Measurements from ENCODE around the gene NUDT1.

The NUDT1 gene

GRCh38 chr7:2231992-2232765, 9.8 kb upstream of the NUDT1 start:
- no CpG with 5 or more reads among the region's 46 CpGs for WGBS (ENCODE audit: extremely low coverage, insufficient coverage, insufficient read length)
- Histone ChIP-seq H3K18ac (ENCODE audit: low read length) (peak overlapping the region; percentile 57), H3K9ac (ENCODE audit: low read length) (peak overlapping the region; percentile 91), H3K79me1 (ENCODE audit: low read length) (peaks cover 13% of the 10 kb centered on the region), H2AFZ (ENCODE audit: insufficient read depth, low read length, poor library complexity) (peak overlapping the region; percentile 97), H3K4ac (ENCODE audit: low read depth, low read length) (peak overlapping the region; percentile 60), H3K27me3 (ENCODE audit: insufficient read depth, low read length) (no peaks in the 10 kb centered on the region), H3K14ac (ENCODE audit: low read length) (peak overlapping the region; percentile 28), H2BK12ac (ENCODE audit: low read length) (no peak overlapping the region), H3K4me3 (ENCODE audit: low read depth, low read length) (peak overlapping the region; percentile 94), H3K23ac (ENCODE audit: low read length) (no peak overlapping the region), H2BK5ac (ENCODE audit: low read depth, low read length, poor library complexity) (no peak overlapping the region), H3K4me1 (ENCODE audit: control insufficient read depth in 1 of 2, insufficient read depth in 2 of 2, low read length in 2 of 2) (peaks cover 0 to 6% of the 10 kb centered on the region in 2 experiments), H3K79me2 (ENCODE audit: control insufficient read depth, insufficient read depth, low read length, poor library complexity) (peaks cover 6% of the 10 kb centered on the region), H3K4me2 (ENCODE audit: low read length) (peak overlapping the region; percentile 74), H3K9me3 (ENCODE audit: insufficient read depth, low read depth, low read length) (no peaks in the 10 kb centered on the region), H3K27ac (ENCODE audit: low read depth, low read length) (no peak overlapping the region), H2BK120ac (ENCODE audit: insufficient read depth, low read length, poor library complexity) (peak overlapping the region; percentile 52), H4K8ac (ENCODE audit: low read depth, low read length) (peak overlapping the region; percentile 93), H3K36me3 (ENCODE audit: control insufficient read depth in 1 of 2, insufficient read depth in 2 of 2, low read length in 2 of 2) (peaks cover 41 to 45% of the 10 kb centered on the region in 2 experiments), H4K12ac (ENCODE audit: low read depth, low read length) (no peak overlapping the region), H4K91ac (ENCODE audit: low read depth, low read length) (peak overlapping the region; percentile 48), H2AK5ac (ENCODE audit: low read length) (peak overlapping the region; percentile 57)
- DNase-seq, result peak in 1 of 2 donors; percentile 21

- DNase-seq, result peak; percentile 84 to 97
- peaks cover 6% of the 10 kb centered on the region for H3K79me2 ChIP-seq (ENCODE audit: control insufficient read depth, insufficient read depth, low read length, poor library complexity)
- peaks cover 0 to 6% of the 10 kb centered on the region in 2 experiments for H3K4me1 ChIP-seq (ENCODE audit: control insufficient read depth in 1 of 2, insufficient read depth in 2 of 2, low read length in 2 of 2)
- H3K14ac ChIP-seq (ENCODE audit: low read length), result peak within 1 kb of the TSS; percentile 92
- peak within 1 kb of the TSS; percentile 96 for H4K12ac ChIP-seq (ENCODE audit: low read depth, low read length)
- H3K9me3 ChIP-seq (ENCODE audit: insufficient read depth, low read depth, low read length), result no peaks in the 10 kb centered on the region
- WGBS (ENCODE audit: extremely low coverage, insufficient coverage, insufficient read length), result no CpG with 5 or more reads among the region's 63 CpGs
- peak within 1 kb of the TSS; percentile 89 for H2BK120ac ChIP-seq (ENCODE audit: insufficient read depth, low read length, poor library complexity)
- peak within 1 kb of the TSS; percentile 85 for H3K18ac ChIP-seq (ENCODE audit: low read length)
- H3K4me2 ChIP-seq (ENCODE audit: low read length), result peak within 1 kb of the TSS; percentile 98
- no peaks in the 10 kb centered on the region for H3K27me3 ChIP-seq (ENCODE audit: insufficient read depth, low read length)
- peaks cover 38 to 44% of the 10 kb centered on the region in 2 experiments for H3K36me3 ChIP-seq (ENCODE audit: control insufficient read depth in 1 of 2, insufficient read depth in 2 of 2, low read length in 2 of 2)
- peak within 1 kb of the TSS; percentile 93 for H4K8ac ChIP-seq (ENCODE audit: low read depth, low read length)
- peak within 1 kb of the TSS; percentile 91 for H3K9ac ChIP-seq (ENCODE audit: low read length)
- H2BK12ac ChIP-seq (ENCODE audit: low read length), result no peak within 1 kb of the TSS
- peaks cover 13% of the 10 kb centered on the region for H3K79me1 ChIP-seq (ENCODE audit: low read length)
- H3K23ac ChIP-seq (ENCODE audit: low read length), result no peak within 1 kb of the TSS
- peak within 1 kb of the TSS; percentile 57 for H2AK5ac ChIP-seq (ENCODE audit: low read length)
- peak within 1 kb of the TSS; percentile 27 for H3K27ac ChIP-seq (ENCODE audit: low read depth, low read length)
- peak within 1 kb of the TSS; percentile 97 for H2AFZ ChIP-seq (ENCODE audit: insufficient read depth, low read length, poor library complexity)
- peak within 1 kb of the TSS; percentile 68 for H3K4ac ChIP-seq (ENCODE audit: low read depth, low read length)
- peak within 1 kb of the TSS; percentile 84 for H4K91ac ChIP-seq (ENCODE audit: low read depth, low read length)
- peak within 1 kb of the TSS; percentile 54 for H2BK5ac ChIP-seq (ENCODE audit: low read depth, low read length, poor library complexity)
- peak within 1 kb of the TSS; percentile 94 for H3K4me3 ChIP-seq (ENCODE audit: low read depth, low read length)
These were observed 9.1 kb upstream of the NUDT1 start, which contains the start of gene MAD1L1 for GRCh38 chr7:2232766-2233520. Gene MAD1L1, minus strand, starts transcription at chr7:2232945. Its CDS starts 2,812 bp downstream, at chr7:2230133.

- no peak overlapping the region for H3K4me3 ChIP-seq (ENCODE audit: low read depth, low read length)
- H3K36me3 ChIP-seq (ENCODE audit: control insufficient read depth in 1 of 2, insufficient read depth in 2 of 2, low read length in 2 of 2), result peaks cover 41 to 46% of the 10 kb centered on the region in 2 experiments
- H4K8ac ChIP-seq (ENCODE audit: low read depth, low read length), result no peak overlapping the region
- peaks cover 13% of the 10 kb centered on the region for H3K79me1 ChIP-seq (ENCODE audit: low read length)
- no peak overlapping the region for H2BK5ac ChIP-seq (ENCODE audit: low read depth, low read length, poor library complexity)
- H3K9ac ChIP-seq (ENCODE audit: low read length), result no peak overlapping the region
- no peak overlapping the region for H3K23ac ChIP-seq (ENCODE audit: low read length)
- no peak overlapping the region for H3K14ac ChIP-seq (ENCODE audit: low read length)
- no peak overlapping the region for H4K91ac ChIP-seq (ENCODE audit: low read depth, low read length)
- WGBS (ENCODE audit: extremely low coverage, insufficient coverage, insufficient read length), result no CpG with 5 or more reads among the region's 3 CpGs
- no peak overlapping the region for H2AK5ac ChIP-seq (ENCODE audit: low read length)
- no peak overlapping the region for H2AFZ ChIP-seq (ENCODE audit: insufficient read depth, low read length, poor library complexity)
- no peaks in the 10 kb centered on the region for H3K27me3 ChIP-seq (ENCODE audit: insufficient read depth, low read length)
- H4K12ac ChIP-seq (ENCODE audit: low read depth, low read length), result no peak overlapping the region
- H3K18ac ChIP-seq (ENCODE audit: low read length), result no peak overlapping the region
- peaks cover 0 to 6% of the 10 kb centered on the region in 2 experiments for H3K4me1 ChIP-seq (ENCODE audit: control insufficient read depth in 1 of 2, insufficient read depth in 2 of 2, low read length in 2 of 2)
- no peak overlapping the region for H2BK120ac ChIP-seq (ENCODE audit: insufficient read depth, low read length, poor library complexity)
- no peak for DNase-seq
- H3K27ac ChIP-seq (ENCODE audit: low read depth, low read length), result no peak overlapping the region
- H3K9me3 ChIP-seq (ENCODE audit: insufficient read depth, low read depth, low read length), result no peaks in the 10 kb centered on the region
- H2BK12ac ChIP-seq (ENCODE audit: low read length), result no peak overlapping the region
- peaks cover 6% of the 10 kb centered on the region for H3K79me2 ChIP-seq (ENCODE audit: control insufficient read depth, insufficient read depth, low read length, poor library complexity)
- H3K4me2 ChIP-seq (ENCODE audit: low read length), result no peak overlapping the region
- no peak overlapping the region for H3K4ac ChIP-seq (ENCODE audit: low read depth, low read length)
These were observed 8.1 kb upstream of the NUDT1 start for GRCh38 chr7:2233926-2234325.

GRCh38 chr7:2237109-2237602, 4.9 kb upstream of the NUDT1 start:
- H3K4me2 ChIP-seq (ENCODE audit: low read length), result no peak overlapping the region
- peaks cover 11% of the 10 kb centered on the region for H3K79me2 ChIP-seq (ENCODE audit: control insufficient read depth, insufficient read depth, low read length, poor library complexity)
- H3K27ac ChIP-seq (ENCODE audit: low read depth, low read length), result peak overlapping the region; percentile 3
- peak; percentile 28 to 47 for DNase-seq
- H3K79me1 ChIP-seq (ENCODE audit: low read length), result peaks cover 19% of the 10 kb centered on the region
- no peak overlapping the region for H2AK5ac ChIP-seq (ENCODE audit: low read length)
- peaks cover 36 to 39% of the 10 kb centered on the region in 2 experiments for H3K36me3 ChIP-seq (ENCODE audit: control insufficient read depth in 1 of 2, insufficient read depth in 2 of 2, low read length in 2 of 2)
- WGBS (ENCODE audit: extremely low coverage, insufficient coverage, insufficient read length), result no CpG with 5 or more reads among the region's 12 CpGs
- H2BK120ac ChIP-seq (ENCODE audit: insufficient read depth, low read length, poor library complexity), result peak overlapping the region; percentile 69
- H2BK12ac ChIP-seq (ENCODE audit: low read length), result peak overlapping the region; percentile 39
- H4K12ac ChIP-seq (ENCODE audit: low read depth, low read length), result no peak overlapping the region
- peak overlapping the region; percentile 52 for H4K91ac ChIP-seq (ENCODE audit: low read depth, low read length)
- no peak overlapping the region for H3K9ac ChIP-seq (ENCODE audit: low read length)
- H3K18ac ChIP-seq (ENCODE audit: low read length), result peak overlapping the region; percentile 44
- H3K14ac ChIP-seq (ENCODE audit: low read length), result no peak overlapping the region
- H3K4me1 ChIP-seq (ENCODE audit: control insufficient read depth in 1 of 2, insufficient read depth in 2 of 2, low read length in 2 of 2), result peaks cover 4 to 5% of the 10 kb centered on the region in 2 experiments
- no peak overlapping the region for H3K4ac ChIP-seq (ENCODE audit: low read depth, low read length)
- no peaks in the 10 kb centered on the region for H3K9me3 ChIP-seq (ENCODE audit: insufficient read depth, low read depth, low read length)
- H2AFZ ChIP-seq (ENCODE audit: insufficient read depth, low read length, poor library complexity), result no peak overlapping the region
- H3K23ac ChIP-seq (ENCODE audit: low read length), result no peak overlapping the region
- H4K8ac ChIP-seq (ENCODE audit: low read depth, low read length), result peak overlapping the region; percentile 81
- no peaks in the 10 kb centered on the region for H3K27me3 ChIP-seq (ENCODE audit: insufficient read depth, low read length)
- H3K4me3 ChIP-seq (ENCODE audit: low read depth, low read length), result peak overlapping the region; percentile 43
- H2BK5ac ChIP-seq (ENCODE audit: low read depth, low read length, poor library complexity), result no peak overlapping the region

Measured in trophoblast cell (in vitro differentiated cells and primary cell).